Activated CD8-positive, alpha-beta T cell treated with anti-CD3 and anti-CD28 coated beads, Interleukin-2, amount 10 ng/mL, durations not matched to agents 7 days and 5 days (primary cell): ENCODE measurements around the gene SLC39A11. TPM values are rescaled to one million over a fixed set of nuclear protein-coding genes. Genes with fewer than 3 reads are reported as not detected.
A peak's percentile ranks its signal among the peaks of the same experiment; 100 is the strongest.
"Not testable (repeated sequence)": the region's sequence is repeated elsewhere in the genome, so short reads cannot be mapped to it uniquely, and the experiment has no call there.

Source experiments
- ATAC-seq: fragments of 150-1000 bp; cut with Tn5 transposase; one replicate; pipeline ENCODE4 v1.10.0; 2021; ENCODE audit warnings: moderate library complexity
- CTCF ChIA-PET: fragments of 350-600 bp; sonication (Branson Sonifier 250); formaldehyde crosslinking; loops from one replicate; lab custom pipeline; 2021; ENCODE audit warnings: antibody characterized with exemption; lab: Charles Lee
- POLR2A ChIA-PET: fragments of 350-600 bp; sonication (Branson Sonifier 250); formaldehyde crosslinking; loops from one replicate; lab custom pipeline; 2021; ENCODE audit warnings: antibody characterized with exemption; lab: Charles Lee
- DNase-seq: peaks from one replicate; pipeline ENCODE4 v3.0.0-alpha.2; 2020
- H3K27ac Mint-ChIP-seq: one replicate; pipeline ENCODE4 v1.8.0; 2021; ENCODE audit warnings: mild to moderate bottlenecking, mixed read lengths
- H3K27me3 Mint-ChIP-seq: one replicate; pipeline ENCODE4 v1.8.0; 2021; ENCODE audit warnings: low read depth, mixed read lengths
- H3K36me3 Mint-ChIP-seq: one replicate; pipeline ENCODE4 v1.8.0; 2021; ENCODE audit warnings: low read depth, mixed read lengths
- H3K4me1 Mint-ChIP-seq: one replicate; pipeline ENCODE4 v1.8.0; 2021; ENCODE audit warnings: low read depth, mixed read lengths
- H3K4me3 Mint-ChIP-seq: one replicate; pipeline ENCODE4 v1.8.0; 2021; ENCODE audit warnings: mild to moderate bottlenecking, mixed read lengths
- H3K9me3 Mint-ChIP-seq: one replicate; pipeline ENCODE4 v1.8.0; 2022; ENCODE audit warnings: mixed read lengths; ENCODE audit not compliant: insufficient read depth
- total RNA-seq, 2 experiments: library from RNA; stranded (reverse); gene quantifications; one replicate each; pipeline ENCODE4 v1.2.3, GENCODE V29; 2021

Gene SLC39A11
- total RNA-seq, 2 experiments from 2014 or later, result 20.2 to 20.5 TPM

DNA sequence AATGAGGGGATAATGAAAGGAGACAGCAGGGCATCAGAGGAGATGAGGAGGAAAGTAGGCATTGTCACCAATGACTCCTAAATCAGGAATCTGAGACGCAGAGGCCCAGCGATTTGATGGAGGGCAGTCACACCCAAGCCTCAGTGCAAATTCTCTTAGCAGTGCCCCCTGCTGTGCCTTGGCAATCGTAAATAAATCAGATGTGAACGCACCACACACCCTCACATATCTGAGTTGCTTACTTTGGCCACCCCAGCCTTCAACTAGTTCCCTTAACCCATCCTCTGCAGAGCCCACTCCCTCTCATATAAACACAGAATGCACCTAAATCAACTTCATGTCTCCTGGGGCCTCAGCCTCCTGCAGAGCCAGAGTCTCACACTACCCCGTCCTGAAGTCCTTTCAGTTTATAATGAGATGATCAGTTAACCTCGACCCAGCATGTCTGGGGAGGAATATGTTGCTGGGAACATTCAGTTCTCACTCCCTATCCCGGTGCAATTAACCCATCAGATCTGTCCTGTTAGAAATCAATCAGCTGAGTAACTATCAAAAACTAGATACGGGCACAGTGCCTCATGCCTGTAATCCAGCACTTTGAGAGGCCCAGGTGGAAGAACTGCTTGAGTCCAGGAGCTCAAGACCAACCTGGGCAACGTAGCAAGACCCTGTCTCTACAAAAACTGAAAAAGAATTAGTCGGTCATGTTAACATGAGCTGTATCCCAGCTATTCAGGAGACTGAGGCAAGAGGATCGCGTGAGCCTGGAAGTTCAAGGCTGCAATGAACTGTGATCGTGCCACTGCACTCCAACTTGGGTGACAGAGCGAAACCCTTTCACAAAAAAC, 78.4 kb downstream of the SLC39A11 start:
- Mint-ChIP-seq H3K27ac (no peak overlapping the region), H3K36me3 (peaks cover 3% of the 10 kb centered on the region), H3K4me1 (peaks cover 12% of the 10 kb centered on the region), H3K27me3 (no peaks in the 10 kb centered on the region), H3K9me3 (peaks cover 10% of the 10 kb centered on the region), H3K4me3 (no peak overlapping the region)
- ChIA-PET POLR2A (no interaction called here), CTCF (interaction anchor here (1.0 kb wide), 1 partner anchor 287 kb away, joined by 3 read pairs; no protein-coding TSS in a partner anchor)
- ATAC-seq (no peak), DNase-seq (no peak)

DNA sequence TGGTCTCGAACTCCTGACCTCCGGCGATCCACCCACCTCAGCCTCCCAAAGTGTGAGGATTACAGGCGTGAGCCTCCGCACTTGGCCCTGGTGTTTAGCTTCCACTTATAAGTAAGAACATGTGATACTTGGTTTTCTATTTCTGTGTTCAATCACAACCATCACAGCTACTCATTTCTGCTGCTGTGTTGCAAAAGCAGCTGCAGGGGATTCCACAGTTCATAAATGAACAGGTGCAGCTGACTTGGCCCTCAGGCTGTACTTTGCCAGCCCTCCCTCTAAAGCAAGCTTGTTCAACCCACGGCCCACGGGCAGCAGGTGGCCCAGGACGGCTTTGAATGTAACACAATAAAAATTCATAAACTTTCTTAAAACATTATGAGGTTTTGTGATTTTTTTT, 79.2 kb downstream of the SLC39A11 start:
- CTCF ChIA-PET, result interaction anchor here (1.0 kb wide), 1 partner anchor 286 kb away, joined by 3 read pairs; no protein-coding TSS in a partner anchor
- POLR2A ChIA-PET, result interaction anchor here (0.6 kb wide), 1 partner anchor 13 kb away, joined by 4 read pairs; no protein-coding TSS in a partner anchor
- H3K4me3 Mint-ChIP-seq, result no peak overlapping the region

DNA sequence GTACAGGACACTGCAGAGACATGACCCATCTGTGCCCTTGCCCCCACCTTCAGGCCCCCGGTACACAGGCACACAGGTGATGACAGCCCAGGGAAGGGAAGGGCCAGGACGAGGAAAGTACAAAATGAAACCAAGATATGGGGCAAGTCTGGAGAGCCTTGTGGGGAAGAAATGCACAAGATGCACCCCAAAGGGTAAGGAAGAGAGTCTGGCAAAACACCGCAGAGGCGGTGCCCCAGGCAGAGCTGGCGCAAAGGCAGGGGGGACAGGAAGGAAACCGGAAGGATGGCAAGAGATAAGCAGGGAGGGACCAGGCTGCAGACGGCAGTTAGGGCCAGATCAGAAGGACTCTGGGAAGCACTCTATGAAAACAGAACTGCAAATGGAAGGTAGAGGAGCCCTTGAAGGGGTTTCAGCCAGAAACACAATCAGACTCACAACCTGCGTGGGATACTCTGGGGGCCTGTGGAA, 81.4 kb downstream of the SLC39A11 start:
- H3K4me1 Mint-ChIP-seq, result peaks cover 12% of the 10 kb centered on the region
- no peak for DNase-seq
- H3K36me3 Mint-ChIP-seq, result no peaks in the 10 kb centered on the region
- peak; percentile 57 for ATAC-seq
- no peaks in the 10 kb centered on the region for H3K27me3 Mint-ChIP-seq
- ChIA-PET CTCF (no interaction called here), POLR2A (no interaction called here)
- no peaks in the 10 kb centered on the region for H3K9me3 Mint-ChIP-seq
- peak overlapping the region; percentile 82 for H3K27ac Mint-ChIP-seq
- H3K4me3 Mint-ChIP-seq, result peak overlapping the region; percentile 44

More for the DNA sequence above, 79.2 kb downstream of the SLC39A11 start:
- H3K4me1 Mint-ChIP-seq, result peaks cover 12% of the 10 kb centered on the region
- H3K36me3 Mint-ChIP-seq, result no peaks in the 10 kb centered on the region
- H3K27ac Mint-ChIP-seq, result no peak overlapping the region
- no peak for ATAC-seq
- H3K9me3 Mint-ChIP-seq, result peaks cover 2% of the 10 kb centered on the region
- H3K27me3 Mint-ChIP-seq, result no peaks in the 10 kb centered on the region
- no peak for DNase-seq

DNA sequence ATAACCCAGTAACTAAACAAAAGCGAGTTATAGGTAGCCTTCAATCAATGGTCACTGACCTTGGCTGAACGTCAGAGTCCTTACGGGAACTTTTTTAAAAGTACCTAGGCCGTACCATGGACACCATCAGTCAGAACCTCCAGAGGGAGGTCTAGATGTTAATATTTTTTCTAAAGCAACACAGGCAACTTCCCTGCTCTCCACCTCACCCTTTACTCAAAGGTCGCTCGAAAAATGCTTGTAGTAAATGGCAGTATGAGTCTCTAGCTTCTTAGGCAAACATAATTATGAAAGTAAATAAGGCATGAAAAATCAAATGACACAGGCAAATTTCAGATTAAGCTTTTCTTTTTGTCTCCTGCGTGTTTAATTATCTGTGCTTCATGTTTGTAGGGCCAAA, 82.1 kb downstream of the SLC39A11 start:
- Mint-ChIP-seq H3K9me3 (no peaks in the 10 kb centered on the region), H3K27ac (no peak overlapping the region), H3K4me3 (no peak overlapping the region), H3K36me3 (no peaks in the 10 kb centered on the region), H3K4me1 (peaks cover 12% of the 10 kb centered on the region), H3K27me3 (no peaks in the 10 kb centered on the region)
- ATAC-seq (no peak), DNase-seq (no peak)
- ChIA-PET CTCF (no interaction called here), POLR2A (no interaction called here)

DNA sequence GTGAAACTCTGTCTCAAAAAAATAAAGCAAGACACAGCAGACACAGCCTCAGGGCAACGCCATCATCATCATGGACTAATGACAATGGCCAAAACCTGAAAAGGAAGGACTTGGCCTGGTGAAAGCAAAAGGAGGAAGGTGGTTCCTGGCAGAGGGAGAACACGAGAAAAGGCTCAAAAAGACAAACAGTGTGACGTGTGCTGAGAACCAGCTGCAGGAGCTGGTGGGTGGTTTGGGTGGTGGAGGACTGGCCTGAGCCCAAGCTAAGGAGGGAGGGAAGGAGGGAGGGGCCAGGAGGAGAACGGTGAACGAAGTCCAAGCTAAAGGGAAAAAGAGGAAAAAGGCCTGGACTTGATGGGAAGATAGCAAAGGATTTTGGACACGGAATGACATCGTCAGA, 85.1 kb downstream of the SLC39A11 start:
- Mint-ChIP-seq H3K9me3 (no peaks in the 10 kb centered on the region), H3K4me1 (peaks cover 12% of the 10 kb centered on the region), H3K4me3 (no peak overlapping the region), H3K36me3 (no peaks in the 10 kb centered on the region), H3K27me3 (no peaks in the 10 kb centered on the region), H3K27ac (no peak overlapping the region)
- CTCF ChIA-PET, result interaction anchor here (1.1 kb wide), 1 partner anchor 164 kb away, joined by 3 read pairs; no protein-coding TSS in a partner anchor
- ATAC-seq, result no peak
- DNase-seq, result no peak
- POLR2A ChIA-PET, result no interaction called here

DNA sequence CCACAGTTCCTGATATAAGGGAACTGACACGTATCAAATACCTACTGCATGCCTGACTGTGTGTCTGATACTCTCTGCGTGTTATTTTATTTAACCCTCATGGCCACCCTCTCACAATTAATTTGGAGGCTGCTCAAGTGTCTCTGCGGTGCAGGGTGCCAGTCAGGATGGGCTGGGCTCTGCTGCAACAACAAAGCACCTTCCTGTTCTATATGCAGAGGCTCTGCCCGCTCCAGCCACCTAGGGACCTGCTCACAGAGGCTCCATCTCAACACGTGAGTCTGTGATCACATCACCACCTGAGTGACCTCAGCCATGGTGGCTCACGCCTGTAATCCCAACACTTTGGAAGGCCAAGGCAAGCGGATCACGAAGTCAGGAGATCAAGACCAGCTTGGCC, 87.1 kb downstream of the SLC39A11 start:
- POLR2A ChIA-PET, result no interaction called here
- ATAC-seq, result no peak
- Mint-ChIP-seq H3K36me3 (no peaks in the 10 kb centered on the region), H3K27me3 (no peaks in the 10 kb centered on the region), H3K4me3 (no peak overlapping the region), H3K4me1 (no peaks in the 10 kb centered on the region), H3K27ac (no peak overlapping the region), H3K9me3 (no peaks in the 10 kb centered on the region)
- DNase-seq, result no peak
- CTCF ChIA-PET, result no interaction called here

GRCh38 chr17:73003487-73003886, 89.0 kb downstream of the SLC39A11 start:
- ATAC-seq (no peak), DNase-seq (no peak)
- Mint-ChIP-seq H3K9me3 (no peaks in the 10 kb centered on the region), H3K27me3 (no peaks in the 10 kb centered on the region), H3K4me1 (no peaks in the 10 kb centered on the region), H3K27ac (no peak overlapping the region), H3K36me3 (no peaks in the 10 kb centered on the region), H3K4me3 (no peak overlapping the region)
- CTCF ChIA-PET, result no interaction called here
- POLR2A ChIA-PET, result no interaction called here

DNA sequence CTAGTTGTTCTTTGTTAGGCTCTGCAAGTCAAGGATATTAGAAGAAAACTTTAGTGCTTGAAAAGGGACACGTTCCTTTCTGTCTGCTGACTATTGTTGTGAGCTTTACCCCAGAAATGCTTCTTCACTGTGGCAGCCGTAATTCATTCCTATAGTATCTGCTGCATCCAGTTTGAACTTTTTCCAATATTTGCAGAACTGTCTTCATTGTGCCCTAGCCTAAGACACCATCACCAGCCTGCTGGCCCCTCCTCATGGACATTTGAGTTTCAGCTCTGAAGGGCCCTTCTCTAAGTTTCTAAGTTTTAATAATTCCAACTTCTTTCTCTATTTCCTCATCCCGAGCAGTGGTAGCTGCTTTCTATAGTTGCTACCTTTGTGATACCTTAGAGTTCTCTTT, 91.7 kb downstream of the SLC39A11 start:
- Mint-ChIP-seq H3K27me3 (no peaks in the 10 kb centered on the region), H3K36me3 (no peaks in the 10 kb centered on the region), H3K4me1 (no peaks in the 10 kb centered on the region), H3K4me3 (no peak overlapping the region), H3K27ac (no peak overlapping the region), H3K9me3 (no peaks in the 10 kb centered on the region)
- POLR2A ChIA-PET, result interaction anchor here (0.6 kb wide), 1 partner anchor 12 kb away, joined by 4 read pairs; no protein-coding TSS in a partner anchor
- ATAC-seq (no peak), DNase-seq (no peak)
- CTCF ChIA-PET, result interaction anchor here (0.9 to 1.8 kb wide), 2 partner anchors 15 to 16 kb away, joined by 3 to 12 read pairs; no protein-coding TSS in a partner anchor

DNA sequence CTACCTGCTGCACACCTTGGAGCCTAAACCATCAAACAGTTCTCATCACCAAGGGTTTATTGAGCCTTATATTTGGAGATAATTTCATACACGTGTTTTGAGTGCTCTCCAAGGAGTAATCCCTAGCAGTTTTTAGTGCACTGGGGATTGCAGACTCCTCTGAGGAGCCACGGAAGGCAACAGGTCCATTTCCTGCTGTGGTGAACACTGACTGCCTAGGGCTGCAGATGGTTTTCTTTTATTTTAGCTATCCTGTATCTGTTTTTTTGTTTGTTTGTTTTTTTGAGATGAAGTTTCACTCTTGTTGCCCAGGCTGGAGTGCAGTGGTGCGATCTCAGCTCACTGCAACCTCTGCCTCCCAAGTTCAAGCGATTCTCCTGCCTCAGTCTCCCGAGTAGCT, 93.0 kb downstream of the SLC39A11 start:
- H3K4me1 Mint-ChIP-seq, DNase-seq, POLR2A ChIA-PET, H3K4me3 Mint-ChIP-seq, ATAC-seq, H3K27me3 Mint-ChIP-seq, H3K9me3 Mint-ChIP-seq, H3K36me3 Mint-ChIP-seq, H3K27ac Mint-ChIP-seq: not testable (repeated sequence)
- CTCF ChIA-PET, result interaction anchor here (1.8 kb wide), 1 partner anchor 13 kb away, joined by 12 read pairs; no protein-coding TSS in a partner anchor

DNA sequence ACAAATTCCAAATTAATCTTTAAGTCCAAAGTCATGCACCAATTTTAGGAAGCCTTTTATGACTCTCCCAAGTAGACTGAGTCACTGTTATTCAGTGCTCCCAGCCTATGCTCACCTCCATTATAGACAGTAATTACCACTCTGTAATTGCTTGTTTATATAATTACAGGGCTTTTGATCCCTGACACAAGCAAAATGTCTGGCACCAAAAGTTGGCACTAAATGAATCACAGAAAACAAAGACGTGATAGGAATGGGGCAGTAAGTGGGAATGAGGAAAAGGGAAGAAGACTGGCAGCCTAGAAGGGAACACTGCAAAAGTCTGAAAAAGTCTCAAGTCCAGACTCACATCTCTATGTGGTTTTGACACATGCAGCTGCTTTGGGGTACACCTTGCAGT, 94.1 kb downstream of the SLC39A11 start:
- ChIA-PET POLR2A (no interaction called here), CTCF (no interaction called here)
- no peaks in the 10 kb centered on the region for H3K9me3 Mint-ChIP-seq

DNA sequence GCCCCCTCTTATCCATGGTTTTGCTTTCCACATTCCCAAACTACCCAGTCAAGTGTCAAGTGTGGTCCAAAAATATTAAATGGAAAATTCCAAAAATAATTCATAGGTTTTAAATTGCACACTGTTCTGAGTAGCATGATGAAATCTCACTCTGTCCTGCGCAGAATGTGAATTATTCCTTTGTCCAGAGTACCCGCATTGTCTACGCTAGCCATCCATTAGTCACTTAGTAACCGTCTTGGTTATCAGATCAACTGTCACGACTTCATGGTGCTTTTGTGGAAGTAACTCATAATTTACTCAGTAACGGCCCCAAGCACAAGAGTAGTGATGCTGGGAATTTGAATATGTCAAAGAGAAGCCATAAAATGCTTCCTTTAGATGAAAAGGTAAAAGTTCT, 94.9 kb downstream of the SLC39A11 start:
- Mint-ChIP-seq H3K4me3 (no peak overlapping the region), H3K27ac (no peak overlapping the region), H3K9me3 (no peaks in the 10 kb centered on the region), H3K4me1 (no peaks in the 10 kb centered on the region), H3K27me3 (no peaks in the 10 kb centered on the region), H3K36me3 (no peaks in the 10 kb centered on the region)
- DNase-seq, result no peak
- no peak for ATAC-seq
- ChIA-PET CTCF (no interaction called here), POLR2A (no interaction called here)

More for the DNA sequence above, 94.1 kb downstream of the SLC39A11 start:
- H3K27me3 Mint-ChIP-seq, result no peaks in the 10 kb centered on the region
- no peak for ATAC-seq
- H3K4me1 Mint-ChIP-seq, result no peaks in the 10 kb centered on the region
- H3K27ac Mint-ChIP-seq, result no peak overlapping the region
- no peaks in the 10 kb centered on the region for H3K36me3 Mint-ChIP-seq
- no peak for DNase-seq
- H3K4me3 Mint-ChIP-seq, result no peak overlapping the region

DNA sequence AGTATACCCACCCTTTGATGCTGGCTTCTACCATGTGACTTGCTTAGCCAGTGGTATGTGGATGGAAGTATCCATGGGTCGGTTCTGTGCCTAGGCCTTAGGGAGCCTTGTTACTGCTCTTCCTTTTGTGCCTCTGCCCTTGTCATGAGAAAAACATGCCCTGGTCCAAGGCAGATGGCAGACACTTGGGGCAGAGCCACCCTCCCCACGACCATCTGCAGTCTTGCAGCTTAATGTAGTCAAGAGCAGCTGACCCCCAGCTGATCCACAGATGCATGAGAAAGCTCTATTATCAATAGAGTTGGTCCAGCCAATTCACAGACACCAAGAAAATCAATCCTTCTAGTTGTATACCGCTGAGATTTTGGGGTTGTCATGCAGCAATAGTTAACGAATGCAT, 95.7 kb downstream of the SLC39A11 start:
- no peaks in the 10 kb centered on the region for H3K9me3 Mint-ChIP-seq
- no peak overlapping the region for H3K4me3 Mint-ChIP-seq
- no peak for ATAC-seq
- no peaks in the 10 kb centered on the region for H3K4me1 Mint-ChIP-seq
- no peak for DNase-seq
- CTCF ChIA-PET, result interaction anchor here (0.9 kb wide), 1 partner anchor 11 kb away, joined by 3 read pairs; no protein-coding TSS in a partner anchor
- no peaks in the 10 kb centered on the region for H3K27me3 Mint-ChIP-seq
- POLR2A ChIA-PET, result no interaction called here
- H3K27ac Mint-ChIP-seq, result no peak overlapping the region
- H3K36me3 Mint-ChIP-seq, result no peaks in the 10 kb centered on the region
